Measurements from ENCODE around the gene CD47.
A peak's percentile ranks its signal among the peaks of the same experiment; 100 is the strongest.

The CD47 gene

DNA sequence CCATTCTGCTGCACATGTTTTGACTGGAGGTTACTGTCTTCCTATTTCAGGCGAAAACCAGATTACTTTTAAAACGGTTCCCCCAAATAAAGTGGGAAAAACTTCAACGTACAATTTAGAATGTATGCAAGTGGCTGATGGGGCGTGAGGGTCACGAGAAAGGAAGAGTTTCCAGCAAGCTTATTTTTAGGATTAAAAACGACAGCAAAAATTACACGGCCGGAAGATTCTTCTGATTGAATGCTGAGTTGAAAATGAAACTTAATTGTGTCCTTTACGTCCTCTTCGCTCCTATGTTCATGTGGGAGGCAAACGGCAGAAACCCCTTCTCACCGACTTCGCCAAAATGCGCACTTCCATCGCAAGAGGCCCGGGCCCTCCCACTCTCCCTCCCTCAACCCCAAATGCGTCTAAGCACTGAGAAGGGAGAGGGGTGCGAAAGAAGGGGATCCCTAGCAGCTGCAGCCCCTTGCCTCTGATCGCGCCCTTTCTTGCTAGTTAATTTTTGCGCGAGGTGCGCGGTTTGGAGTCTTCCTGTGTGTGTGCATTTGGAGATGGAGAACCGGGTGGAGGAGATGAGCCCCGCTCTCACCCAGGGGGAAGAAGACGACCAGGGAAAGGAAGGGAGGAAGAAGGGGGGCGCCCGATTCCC is 656 bp downstream of the CD47 start:
- DNase-seq = peak; percentile 42

DNA sequence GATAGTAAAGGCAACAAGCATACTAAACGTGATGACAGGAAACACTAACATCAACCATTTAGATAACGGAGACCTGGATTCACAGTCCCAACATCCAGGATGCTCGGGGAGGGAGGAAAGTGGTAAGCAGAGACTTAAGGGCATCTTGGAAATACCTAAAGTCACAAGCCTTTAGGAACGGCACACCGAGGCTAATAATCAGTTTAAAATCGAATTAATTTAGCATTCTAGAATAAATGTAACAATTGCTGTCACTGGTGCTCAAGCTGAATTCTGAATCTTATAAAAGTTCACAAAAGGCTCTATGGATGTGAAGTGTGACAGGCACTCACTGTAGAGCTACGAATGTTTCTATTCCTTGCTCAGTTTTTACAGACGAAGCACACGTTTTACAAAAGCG is 1.3 kb downstream of the CD47 start:
- no peak for DNase-seq

- DNase-seq = no peak
Observed at GRCh38 chr3:108088697-108089096, 2.1 kb downstream of the CD47 start.

GRCh38 chr3:108088146-108088545 is 2.7 kb downstream of the CD47 start:
- no peak for DNase-seq

DNA sequence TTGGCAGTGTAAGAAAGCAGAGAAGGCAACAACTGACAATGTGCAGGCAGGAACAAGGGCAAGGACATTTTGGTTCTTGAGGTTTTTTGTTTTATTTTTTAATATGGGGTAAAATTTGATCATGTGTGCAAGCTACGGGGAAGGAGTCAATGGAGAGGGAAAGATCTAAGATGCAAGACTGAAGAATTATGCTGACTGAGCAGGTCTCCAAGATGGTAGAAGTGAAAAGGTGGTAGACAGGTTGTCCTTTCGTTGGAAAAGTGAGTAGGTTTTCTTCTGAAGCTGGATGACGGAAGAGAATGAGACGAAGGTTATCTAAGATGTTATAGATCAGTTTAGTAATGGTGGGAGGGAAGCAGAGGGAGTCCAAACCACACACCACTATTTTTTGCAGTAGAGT is 4.2 kb downstream of the CD47 start:
- no peak for DNase-seq

GRCh38 chr3:108085810-108086350 is 5.0 kb downstream of the CD47 start:
- no peak for DNase-seq

- no peak for DNase-seq
Observed at GRCh38 chr3:108085370-108085769, 5.5 kb downstream of the CD47 start.

DNA sequence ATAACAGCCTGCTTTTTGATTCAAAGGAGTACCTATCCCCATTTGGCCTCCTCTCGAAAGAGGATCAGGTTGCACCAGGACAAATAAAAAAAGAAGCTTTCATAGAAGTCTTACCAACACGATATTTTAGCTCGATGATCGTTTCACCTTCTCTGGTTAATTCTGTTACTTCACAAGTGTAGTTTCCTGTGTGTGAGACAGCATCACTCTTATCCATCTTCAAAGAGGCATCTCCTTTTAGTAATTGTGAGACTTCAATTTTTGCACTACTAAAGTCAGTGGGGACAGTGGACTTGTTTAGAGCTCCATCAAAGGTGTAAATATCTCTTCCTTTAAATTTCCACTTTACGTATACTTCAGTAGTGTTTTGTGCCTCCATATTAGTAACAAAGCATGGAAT is 11.0 kb downstream of the CD47 start:
- DNase-seq = no peak

DNA sequence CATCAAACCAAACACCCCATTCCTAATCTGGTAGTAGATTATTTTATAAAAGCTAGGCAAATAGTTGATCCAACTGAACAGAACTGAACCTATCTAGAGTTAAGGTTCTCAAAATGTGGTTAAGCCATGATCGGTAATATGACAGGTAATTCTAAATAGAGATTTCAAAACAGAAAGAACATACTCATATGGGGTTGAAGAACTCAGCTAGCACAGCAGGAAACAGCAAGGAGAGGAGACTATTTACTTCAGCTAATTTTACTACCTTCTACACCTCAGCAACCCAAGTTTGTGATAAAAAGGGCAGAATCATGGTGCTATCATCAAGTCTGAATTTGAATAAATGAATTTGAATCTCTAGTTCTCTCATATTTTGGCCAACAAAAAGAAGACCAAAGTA is 11.8 kb downstream of the CD47 start:
- DNase-seq = no peak

DNA sequence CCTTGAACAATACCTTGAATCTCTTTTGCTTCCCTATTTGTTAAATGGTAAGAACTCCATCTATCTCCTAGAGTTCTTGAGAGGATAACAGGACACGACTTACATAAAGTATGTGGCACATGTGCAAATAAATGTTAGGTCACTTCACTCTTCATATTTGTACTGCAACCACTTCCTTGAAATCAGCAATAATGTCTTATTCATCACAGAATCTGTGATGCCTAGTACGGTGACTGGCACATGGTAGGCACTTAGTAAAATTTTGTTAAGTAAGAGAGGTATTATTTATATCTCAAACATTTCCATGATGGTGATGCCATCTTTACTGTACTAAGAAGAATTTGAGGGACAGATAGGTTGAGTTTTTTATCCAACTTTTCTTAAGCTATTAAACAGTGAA is 14.3 kb downstream of the CD47 start:
- DNase-seq = no peak

DNA sequence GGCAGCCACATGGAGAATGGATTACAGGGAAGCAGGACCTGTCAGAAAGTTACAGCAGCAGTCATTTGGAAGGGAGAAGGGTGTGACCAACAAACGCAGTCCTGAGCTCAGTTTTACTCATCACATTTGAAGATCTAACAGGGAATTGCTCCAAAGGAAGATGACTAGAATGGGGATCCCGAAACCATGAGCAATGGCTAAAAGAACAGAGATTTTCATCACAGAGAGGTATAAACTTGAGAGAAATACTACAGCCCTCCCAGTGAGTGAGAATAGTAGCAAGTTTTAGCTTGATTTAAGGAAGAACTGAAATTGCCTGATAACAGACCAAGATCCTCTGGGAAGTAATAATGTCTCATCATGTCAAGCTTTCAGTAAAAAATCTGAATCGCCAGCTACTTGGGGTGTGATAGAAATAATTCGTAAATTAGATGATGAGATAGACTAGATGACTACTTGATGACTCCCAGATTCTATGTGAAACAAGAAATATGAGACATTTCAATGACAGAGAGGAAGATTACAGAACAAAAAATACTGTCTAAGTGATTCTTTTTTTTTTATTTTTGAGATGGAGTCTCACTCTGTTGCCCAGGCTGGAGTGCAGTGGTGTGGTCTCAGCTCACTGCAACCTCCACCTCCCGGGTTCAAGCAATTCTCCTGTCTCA is 16.9 kb downstream of the CD47 start:
- no peak for DNase-seq

- DNase-seq = no peak
Observed at GRCh38 chr3:108071368-108071767, 19.5 kb downstream of the CD47 start.

DNA sequence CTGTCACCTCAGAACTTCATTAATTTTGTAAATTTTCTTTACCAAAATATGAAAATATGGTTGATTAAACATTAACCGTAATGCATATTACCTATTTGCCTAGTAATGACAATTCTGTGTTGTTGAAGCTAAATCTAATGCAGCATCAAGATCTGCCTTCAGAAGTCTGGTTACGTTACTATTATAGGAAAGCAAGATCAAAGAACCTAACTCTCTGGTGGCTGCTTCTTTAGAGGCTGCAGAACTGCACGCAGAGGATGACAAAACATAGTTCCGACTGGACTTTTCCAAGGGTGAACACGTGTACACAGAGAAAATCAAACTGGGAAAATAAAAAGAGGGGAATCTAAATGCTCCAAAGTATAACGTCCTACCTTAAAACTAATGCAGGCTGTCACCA is 20.5 kb downstream of the CD47 start:
- DNase-seq = no peak

GRCh38 chr3:108067768-108068167 is 23.1 kb downstream of the CD47 start:
- no peak for DNase-seq

- no peak for DNase-seq
Observed at GRCh38 chr3:108065096-108065495, 25.7 kb downstream of the CD47 start.

DNA sequence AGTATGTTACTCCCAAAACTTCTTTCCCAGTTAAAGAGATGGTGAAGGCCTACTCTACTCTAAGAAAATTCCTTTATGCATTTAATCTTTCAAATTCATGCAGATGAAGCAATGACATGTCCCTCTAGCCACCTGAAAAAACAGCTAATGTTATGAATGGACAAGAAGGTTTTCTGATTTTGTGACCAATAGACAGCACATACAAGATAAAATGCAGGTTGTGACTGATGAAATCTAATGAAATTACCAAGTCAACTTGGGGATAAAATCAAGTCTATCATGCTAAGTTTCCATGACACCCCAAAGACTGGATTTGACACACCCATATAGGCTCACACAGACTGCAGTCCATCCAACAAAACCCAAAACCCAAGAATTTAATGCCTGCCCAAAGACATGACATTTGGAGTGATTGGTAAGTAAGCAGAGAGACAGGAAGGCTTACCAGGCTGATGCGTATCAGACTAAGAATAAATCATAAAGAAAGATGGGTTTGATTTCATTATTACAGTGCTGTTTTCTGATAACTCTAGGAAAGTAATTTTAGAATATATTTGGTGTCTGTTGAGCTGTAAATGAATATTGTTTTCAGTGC is 26.4 kb downstream of the CD47 start:
- no peak for DNase-seq

GRCh38 chr3:108062051-108062450 is 28.8 kb downstream of the CD47 start:
- DNase-seq = no peak

GRCh38 chr3:108060331-108060730 is 30.5 kb downstream of the CD47 start:
- DNase-seq = no peak

GRCh38 chr3:108055931-108056330 is 34.9 kb downstream of the CD47 start:
- no peak for DNase-seq

DNA sequence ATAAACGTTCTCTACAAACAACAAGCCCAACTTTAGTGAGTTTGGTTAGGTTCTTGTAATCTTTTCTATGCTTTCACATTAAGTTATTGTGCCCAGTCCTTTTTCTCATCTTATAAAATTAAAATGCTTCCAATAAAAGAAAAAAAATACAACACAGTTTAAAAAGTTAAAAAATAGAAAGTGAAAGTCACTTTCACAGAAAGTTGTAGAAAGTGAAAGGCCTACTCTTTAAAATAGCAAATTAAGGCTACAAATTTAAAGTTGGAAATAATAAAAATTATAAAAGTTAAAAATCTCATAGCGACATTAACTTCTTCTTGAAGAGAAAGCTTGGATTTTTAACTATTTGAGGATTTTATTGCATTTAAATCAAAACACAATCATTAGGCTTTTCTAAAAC is 35.9 kb downstream of the CD47 start:
- DNase-seq = no peak

DNA sequence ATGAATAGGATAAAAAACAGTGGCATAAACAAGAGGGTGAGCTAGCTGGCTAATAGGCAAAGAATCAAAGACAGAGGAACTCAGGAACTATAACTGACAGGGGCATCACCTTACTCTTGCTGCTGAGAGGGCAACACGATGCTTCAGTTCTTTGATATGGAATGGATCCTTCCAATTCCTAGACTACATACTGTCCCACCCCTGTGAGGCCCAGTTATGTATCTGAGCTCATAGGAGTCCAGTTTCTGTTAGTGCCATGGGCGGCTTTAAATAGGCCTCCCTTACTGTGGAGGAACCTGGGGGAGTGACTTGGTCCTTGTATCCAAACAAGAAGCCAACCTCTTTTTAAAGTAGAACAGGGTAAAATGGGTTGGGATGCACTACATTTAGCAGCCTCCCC is 37.3 kb downstream of the CD47 start:
- no peak for DNase-seq

GRCh38 chr3:108053067-108053466 is 37.8 kb downstream of the CD47 start:
- DNase-seq = no peak

DNA sequence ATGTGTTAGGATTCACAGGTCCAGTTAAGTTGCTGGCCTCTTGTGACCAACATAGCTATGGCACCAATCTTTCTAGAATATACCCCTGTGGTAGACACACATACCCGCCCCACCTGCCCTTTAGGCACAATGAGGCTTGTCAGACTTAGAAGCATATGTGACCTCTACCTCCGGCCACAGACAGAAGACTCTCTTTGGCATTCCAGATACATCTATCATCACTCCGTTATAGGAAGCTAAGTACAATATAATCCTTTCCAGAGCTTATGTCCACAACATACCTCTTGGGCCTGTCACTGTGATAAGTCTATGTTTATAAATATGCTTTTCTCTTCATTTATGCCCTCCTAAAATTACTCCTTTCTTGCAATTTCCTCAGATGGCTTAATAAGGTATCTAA is 39.8 kb downstream of the CD47 start:
- DNase-seq = no peak

GRCh38 chr3:108047987-108048386 is 42.8 kb downstream of the CD47 start:
- DNase-seq = no peak
